ENCODE data around the gene P2RY4.
"Not testable (repeated sequence)": the region's sequence is repeated elsewhere in the genome, so short reads cannot be mapped to it uniquely, and the experiment has no call there.

The P2RY4 gene

GRCh38 chrX:70241501-70241900 is 18.5 kb downstream of the P2RY4 start:
- no peak for DNase-seq

GRCh38 chrX:70240751-70241150 is 19.3 kb downstream of the P2RY4 start:
- DNase-seq: no peak

GRCh38 chrX:70234355-70234754 is 25.6 kb downstream of the P2RY4 start, which contains the start of gene AWAT1:
Gene AWAT1, plus strand, starts transcription at chrX:70234655. Its CDS starts 41 bp downstream, at chrX:70234696.
- no peak for DNase-seq

GRCh38 chrX:70231666-70232065 is 28.3 kb downstream of the P2RY4 start:
- no peak for DNase-seq

GRCh38 chrX:70226687-70227086 is 33.3 kb downstream of the P2RY4 start:
- DNase-seq: no peak

- no peak for DNase-seq
These were observed 34.0 kb downstream of the P2RY4 start for GRCh38 chrX:70226048-70226447.

- DNase-seq: no peak
These were observed 39.9 kb downstream of the P2RY4 start for GRCh38 chrX:70219938-70220764.

- not testable (repeated sequence) for DNase-seq
These were observed 50.4 kb downstream of the P2RY4 start for GRCh38 chrX:70209570-70209969.

- no peak for DNase-seq
These were observed 51.5 kb downstream of the P2RY4 start for GRCh38 chrX:70208479-70208878.
